Inflammatory macrophage (primary cell): ENCODE results near the gene PROX2.

ENCODE experiments used
- DNase-seq, 2 donors: peaks; one replicate each; pipeline ENCODE4 v3.0.0-alpha.2; 2020 to 2022

The PROX2 gene

GRCh38 chr14:74841230-74842207 is 34.4 kb downstream of the PROX2 start:
- DNase-seq: peak; percentile 76 to 80

GRCh38 chr14:74840603-74841030 is 35.3 kb downstream of the PROX2 start:
- DNase-seq: no peak

DNA sequence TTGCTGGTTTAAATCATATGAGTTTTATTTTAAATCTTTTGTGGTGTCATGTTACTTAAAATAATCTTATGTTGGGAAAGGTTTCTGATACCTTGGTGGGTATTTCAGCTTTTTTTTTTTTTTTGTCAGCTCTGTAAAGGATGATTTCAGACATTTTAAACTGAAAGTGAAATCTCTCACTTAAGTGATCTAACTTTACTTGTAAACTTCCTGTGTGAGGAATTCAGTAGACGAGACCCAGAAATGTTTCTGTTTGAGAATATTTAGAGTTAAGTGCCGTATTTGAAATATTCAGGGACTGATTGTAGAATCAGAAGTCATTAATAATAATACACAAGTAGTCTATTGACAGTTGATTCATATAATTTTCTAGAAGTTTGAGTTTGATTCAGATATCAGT is 37.8 kb downstream of the PROX2 start:
- DNase-seq: no peak

GRCh38 chr14:74836251-74836960 is 39.5 kb downstream of the PROX2 start:
- DNase-seq: no peak

GRCh38 chr14:74835645-74836250 is 40.2 kb downstream of the PROX2 start:
- no peak for DNase-seq

DNA sequence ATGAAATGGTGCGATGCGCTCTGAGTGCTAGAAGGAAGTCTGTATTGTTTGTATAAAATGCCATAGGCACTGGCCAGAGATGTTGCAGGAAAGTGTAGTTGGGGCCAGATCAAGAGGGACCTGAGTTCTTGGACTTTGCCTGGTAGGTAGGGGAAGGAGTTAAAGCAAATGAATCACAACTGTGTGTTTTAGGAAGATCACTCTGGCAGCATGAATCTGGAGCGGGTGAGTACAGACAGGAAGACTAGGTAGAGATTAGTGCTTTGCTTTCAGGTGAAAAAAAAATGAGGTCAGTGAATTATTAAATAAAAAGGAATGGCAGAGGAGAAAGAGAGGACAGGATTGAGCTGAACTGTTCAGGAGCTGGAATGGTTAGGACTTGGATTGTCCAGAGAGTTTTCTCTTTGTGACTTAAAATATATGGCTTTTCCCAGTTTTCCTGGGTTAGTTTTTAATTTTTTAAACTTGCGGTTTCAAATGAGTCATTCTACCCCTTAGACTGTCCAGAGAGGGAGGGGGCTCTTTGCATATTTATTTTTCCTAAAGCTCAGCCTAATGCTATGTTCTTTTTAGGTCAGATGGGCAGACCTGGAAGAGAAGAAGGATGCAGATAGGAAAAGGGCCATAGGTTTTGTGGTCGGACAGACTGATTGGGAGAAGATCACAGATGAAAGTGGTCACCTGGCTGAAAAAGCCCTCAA is 41.1 kb downstream of the PROX2 start:
- no peak for DNase-seq

GRCh38 chr14:74832849-74833248 is 43.1 kb downstream of the PROX2 start:
- no peak for DNase-seq

GRCh38 chr14:74829251-74829650 is 46.7 kb downstream of the PROX2 start:
- peak; percentile 51 to 66 for DNase-seq

DNA sequence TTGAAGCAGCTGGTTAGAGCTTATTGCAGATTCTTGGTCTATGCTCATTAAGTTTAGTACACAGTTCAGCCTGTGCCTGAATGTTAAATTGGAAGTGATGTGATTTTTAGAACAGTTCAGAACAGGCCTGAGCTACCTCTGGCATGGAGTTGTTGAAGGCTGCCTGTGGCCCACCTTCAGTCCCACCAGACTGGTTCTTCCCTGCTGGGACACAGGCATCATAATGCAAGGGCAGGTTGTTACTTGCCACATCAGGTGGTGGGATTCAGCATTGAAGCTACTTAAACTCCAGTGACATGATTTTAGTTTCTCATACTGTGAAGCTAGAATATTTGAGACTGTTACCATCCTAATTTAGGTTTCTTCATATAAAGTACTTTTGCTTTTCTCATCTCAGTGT is 49.4 kb downstream of the PROX2 start:
- DNase-seq: no peak
